ENCODE measurements around the gene KIF19. TPM values are rescaled to one million over a fixed set of nuclear protein-coding genes. Genes with fewer than 3 reads are reported as not detected.
A peak's percentile ranks its signal among the peaks of the same experiment; 100 is the strongest.

KIF19 gene
- total RNA-seq, 4 donors from 2014 or later, result 0.81 to 2.1 (median 1.5) TPM

DNA sequence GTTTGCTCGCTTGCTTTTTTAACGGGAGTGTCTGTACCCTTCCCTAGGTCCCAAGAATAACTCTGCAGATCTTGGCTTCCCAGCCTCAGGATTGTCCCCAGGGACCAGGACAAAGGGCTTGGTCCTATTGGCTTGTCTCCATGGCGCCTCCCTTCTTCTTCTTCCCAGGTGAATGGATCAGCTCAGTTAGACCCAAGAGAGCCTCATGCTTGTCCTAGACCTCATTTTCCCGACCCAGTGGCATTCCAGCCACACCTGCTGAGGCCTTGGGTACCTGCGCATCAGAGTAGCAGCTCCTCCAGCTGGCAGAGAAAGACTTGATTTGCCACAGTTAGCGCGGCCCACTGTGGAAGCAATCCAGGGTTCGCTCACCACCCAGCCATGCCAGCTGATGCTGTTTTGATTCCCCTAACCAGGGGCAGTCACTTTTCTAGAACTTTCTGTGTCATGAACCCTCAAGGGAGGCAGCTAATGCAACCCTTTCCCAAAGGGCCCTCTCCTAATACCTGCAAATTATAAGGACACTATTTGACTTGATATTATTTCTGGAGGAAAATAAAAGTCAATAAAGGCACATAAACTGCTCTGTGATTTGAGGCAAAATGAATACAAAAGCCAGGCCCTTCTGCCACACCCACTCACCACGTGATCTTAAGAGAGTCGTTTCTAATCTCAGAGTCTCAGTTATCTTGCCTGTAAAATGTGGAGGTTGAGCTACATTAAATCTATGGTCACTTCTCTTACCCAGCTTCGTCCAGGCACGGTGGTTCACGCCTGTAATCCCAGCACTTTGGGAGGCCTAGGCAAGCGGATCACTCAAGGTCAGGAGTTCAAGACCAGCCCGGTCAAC, 55.2 kb downstream of the KIF19 start:
- Histone ChIP-seq H3K9me3 (no peaks in the 10 kb centered on the region), H3K4me3 (no peak overlapping the region), H3K27ac (peak overlapping the region in 1 of 4 donors; percentile 54), H3K4me1 (peaks cover 4 to 18% (median 11%) of the 10 kb centered on the region in 3 donors), H3K36me3 (no peaks in the 10 kb centered on the region), H3K27me3 (no peaks in the 10 kb centered on the region)
- ATAC-seq, result no peak
- WGBS, 2 donors (ENCODE audit: low coverage in 1 of 2), result 75 to 100% methylated on average over 8 to 10 of the region's 15 CpGs
- TF ChIP-seq POLR2AphosphoS5 (IDR thresholded peaks at IDR 0.05) (no peak), POLR2A (IDR thresholded peaks at IDR 0.05) (no peak), EP300 (IDR thresholded peaks at IDR 0.05) (no peak)
- TF ChIP-seq, protein P1, sequence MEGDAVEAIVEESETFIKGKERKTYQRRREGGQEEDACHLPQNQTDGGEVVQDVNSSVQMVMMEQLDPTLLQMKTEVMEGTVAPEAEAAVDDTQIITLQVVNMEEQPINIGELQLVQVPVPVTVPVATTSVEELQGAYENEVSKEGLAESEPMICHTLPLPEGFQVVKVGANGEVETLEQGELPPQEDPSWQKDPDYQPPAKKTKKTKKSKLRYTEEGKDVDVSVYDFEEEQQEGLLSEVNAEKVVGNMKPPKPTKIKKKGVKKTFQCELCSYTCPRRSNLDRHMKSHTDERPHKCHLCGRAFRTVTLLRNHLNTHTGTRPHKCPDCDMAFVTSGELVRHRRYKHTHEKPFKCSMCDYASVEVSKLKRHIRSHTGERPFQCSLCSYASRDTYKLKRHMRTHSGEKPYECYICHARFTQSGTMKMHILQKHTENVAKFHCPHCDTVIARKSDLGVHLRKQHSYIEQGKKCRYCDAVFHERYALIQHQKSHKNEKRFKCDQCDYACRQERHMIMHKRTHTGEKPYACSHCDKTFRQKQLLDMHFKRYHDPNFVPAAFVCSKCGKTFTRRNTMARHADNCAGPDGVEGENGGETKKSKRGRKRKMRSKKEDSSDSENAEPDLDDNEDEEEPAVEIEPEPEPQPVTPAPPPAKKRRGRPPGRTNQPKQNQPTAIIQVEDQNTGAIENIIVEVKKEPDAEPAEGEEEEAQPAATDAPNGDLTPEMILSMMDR (IDR thresholded peaks at IDR 0.05), result no peak

DNA sequence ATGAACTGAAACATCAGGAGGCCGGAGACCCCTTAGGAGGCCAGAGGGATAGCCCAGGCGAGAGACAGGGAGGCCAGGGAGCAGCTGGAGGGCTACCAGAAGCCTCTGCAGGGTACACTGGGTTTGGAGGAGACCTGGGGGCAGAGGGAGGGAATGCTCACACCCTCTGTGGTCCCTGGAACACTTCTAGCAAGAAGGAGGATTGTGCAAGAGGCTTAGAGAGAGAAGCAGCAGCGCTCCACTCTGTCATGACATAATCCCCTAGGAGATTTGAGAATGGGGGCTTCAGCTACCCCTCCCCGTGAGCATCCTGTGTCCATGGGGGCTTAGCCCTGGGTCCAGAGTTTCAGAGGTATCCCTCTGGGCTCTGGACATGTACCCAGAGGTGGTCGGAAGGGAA, 57.1 kb downstream of the KIF19 start:
- Histone ChIP-seq H3K4me1 (peaks cover 4 to 18% (median 11%) of the 10 kb centered on the region in 3 donors), H3K4me3 (no peak overlapping the region), H3K27ac (no peak overlapping the region), H3K9me3 (no peaks in the 10 kb centered on the region), H3K36me3 (no peaks in the 10 kb centered on the region), H3K27me3 (no peaks in the 10 kb centered on the region)
- TF ChIP-seq, protein P1 (IDR thresholded peaks at IDR 0.05), result no peak
- TF ChIP-seq EP300 (IDR thresholded peaks at IDR 0.05), result no peak
- TF ChIP-seq POLR2AphosphoS5 (IDR thresholded peaks at IDR 0.05), result no peak
- no peak for TF ChIP-seq POLR2A (IDR thresholded peaks at IDR 0.05)
- ATAC-seq, result no peak
- 65 to 100% methylated on average over 1 to 3 of the region's 5 CpGs for WGBS, 2 donors (ENCODE audit: low coverage in 1 of 2)

DNA sequence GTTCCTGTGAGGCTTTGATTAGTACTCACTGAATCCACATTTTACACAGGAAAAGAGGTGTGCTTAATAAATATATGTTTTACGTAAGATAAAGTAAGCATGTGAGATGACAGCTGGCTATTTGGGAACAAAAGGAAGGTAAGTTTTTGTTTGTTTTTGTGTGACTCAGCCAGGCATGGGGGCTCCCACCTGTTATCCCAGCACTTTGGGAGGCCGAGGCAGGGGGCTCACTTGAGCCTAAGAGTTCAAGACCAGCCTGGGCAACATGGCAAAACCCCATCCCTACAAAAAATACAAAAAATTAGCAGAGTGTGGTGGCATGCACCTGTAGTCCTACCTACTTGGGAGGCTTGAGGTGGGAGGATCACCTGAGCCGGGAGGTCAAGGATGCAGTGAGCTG, 59.2 kb downstream of the KIF19 start:
- WGBS, 2 donors (ENCODE audit: low coverage in 1 of 2), result 88% methylated on average over 2 of the region's 3 CpGs; no CpG with 5 or more reads in 1 of the 2 donors
- no peak for ATAC-seq

DNA sequence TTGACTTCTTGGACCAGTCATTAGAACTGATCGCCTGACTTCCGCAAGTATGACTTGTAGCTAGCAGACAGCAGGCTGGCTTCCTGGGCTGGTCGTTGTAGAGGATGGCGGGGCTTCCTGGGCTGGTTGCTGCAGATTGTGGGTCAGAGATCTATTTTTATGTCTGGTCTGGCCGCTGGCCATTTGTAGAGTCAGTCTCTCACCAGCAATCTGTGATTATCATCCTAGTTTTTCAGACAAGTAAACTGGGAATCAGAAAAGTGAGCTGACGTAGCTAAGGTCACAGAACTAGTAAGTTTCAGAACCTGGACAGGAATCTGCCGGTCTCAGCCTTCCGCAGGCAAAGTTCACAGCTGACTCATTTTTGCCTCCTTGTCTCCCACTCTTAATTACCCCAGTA, 60.4 kb downstream of the KIF19 start:
- Histone ChIP-seq H3K4me1 (no peaks in the 10 kb centered on the region), H3K9me3 (no peaks in the 10 kb centered on the region), H3K27me3 (no peaks in the 10 kb centered on the region), H3K27ac (no peak overlapping the region), H3K36me3 (no peaks in the 10 kb centered on the region), H3K4me3 (no peak overlapping the region)
- WGBS, 2 donors (ENCODE audit: low coverage in 1 of 2), result 29 to 53% methylated on average over 3 to 8 of the region's 8 CpGs
- no peak for ATAC-seq
- TF ChIP-seq POLR2A (IDR thresholded peaks at IDR 0.05) (no peak), EP300 (IDR thresholded peaks at IDR 0.05) (no peak), POLR2AphosphoS5 (IDR thresholded peaks at IDR 0.05) (no peak)
- TF ChIP-seq, protein P1 (IDR thresholded peaks at IDR 0.05), result no peak

More for the DNA sequence above, 59.2 kb downstream of the KIF19 start:
- Histone ChIP-seq H3K9me3 (no peaks in the 10 kb centered on the region), H3K4me1 (peaks cover 0 to 4% (median 3%) of the 10 kb centered on the region in 3 donors), H3K27me3 (no peaks in the 10 kb centered on the region), H3K4me3 (no peak overlapping the region), H3K36me3 (no peaks in the 10 kb centered on the region), H3K27ac (no peak overlapping the region)
- no peak for TF ChIP-seq POLR2A (IDR thresholded peaks at IDR 0.05)
- TF ChIP-seq, protein P1 (IDR thresholded peaks at IDR 0.05), result no peak
- no peak for TF ChIP-seq POLR2AphosphoS5 (IDR thresholded peaks at IDR 0.05)
- no peak for TF ChIP-seq EP300 (IDR thresholded peaks at IDR 0.05)
